ENCODE data around the gene DTX3. TPM values are rescaled to one million over a fixed set of nuclear protein-coding genes. Genes with fewer than 3 reads are reported as not detected.
"Not testable (repeated sequence)": the region's sequence is repeated elsewhere in the genome, so short reads cannot be mapped to it uniquely, and the experiment has no call there.

DTX3 gene
- total RNA-seq, 1 experiment from 2014 or later: 67.5 TPM

DNA sequence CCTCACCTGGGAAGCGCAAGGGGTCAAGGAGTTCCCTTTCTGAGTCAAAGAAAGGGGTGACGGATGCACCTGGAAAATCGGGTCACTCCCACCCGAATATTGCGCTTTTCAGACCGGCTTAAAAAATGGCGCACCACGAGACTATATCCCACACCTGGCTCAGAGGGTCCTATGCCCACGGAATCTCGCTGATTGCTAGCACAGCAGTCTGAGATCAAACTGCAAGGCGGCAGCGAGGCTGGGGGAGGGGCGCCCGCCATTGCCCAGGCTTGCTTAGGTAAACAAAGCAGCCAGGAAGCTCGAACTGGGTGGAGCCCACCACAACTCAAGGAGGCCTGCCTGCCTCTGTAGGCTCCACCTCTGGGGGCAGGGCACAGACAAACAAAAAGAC lies 42.0 kb downstream of the DTX3 start:
- not testable (repeated sequence) for H3K27me3 ChIP-seq (ENCODE audit: insufficient read depth, low read length); H2AFZ ChIP-seq (ENCODE audit: low read length); H4K20me1 ChIP-seq (ENCODE audit: control insufficient read depth, insufficient read depth, insufficient read length); H3K56ac ChIP-seq (ENCODE audit: insufficient read length, low read depth, low read length); H3K18ac ChIP-seq (ENCODE audit: insufficient read length, low read depth, low read length); H3K23ac ChIP-seq (ENCODE audit: insufficient read length, low read depth, low read length); H3K4me3 Mint-ChIP-seq; H3K79me1 ChIP-seq (ENCODE audit: insufficient read depth, low read depth, low read length, poor library complexity, severe bottlenecking); H2BK120ac ChIP-seq (ENCODE audit: low read depth, low read length, poor library complexity, severe bottlenecking); H3K27ac Mint-ChIP-seq; H3K23me2 ChIP-seq (ENCODE audit: insufficient read length, low read depth, low read length, poor library complexity, severe bottlenecking); H4K5ac ChIP-seq (ENCODE audit: insufficient read length, low read depth, low read length); H4K91ac ChIP-seq (ENCODE audit: insufficient read length, low read depth, low read length); H2BK5ac ChIP-seq (ENCODE audit: insufficient read length, low read length); DNase-seq; H3K36me3 Mint-ChIP-seq (ENCODE audit: insufficient read depth in 1 of 3, low read depth in 3 of 3); H2BK15ac ChIP-seq (ENCODE audit: low read depth, low read length); H3K27me3 Mint-ChIP-seq (ENCODE audit: low read depth); H3K4ac ChIP-seq (ENCODE audit: low read depth, low read length); H3K79me2 ChIP-seq (ENCODE audit: insufficient read depth, low read length); H3K9me3 ChIP-seq (ENCODE audit: control insufficient read depth, low read depth, low read length); H4K8ac ChIP-seq (replicated peaks; ENCODE audit: insufficient read length, low read depth, low read length); H3K4me2 ChIP-seq (ENCODE audit: insufficient read depth, insufficient read length, low read length); H3K14ac ChIP-seq (ENCODE audit: insufficient read depth, low read length); H3K4me1 ChIP-seq (ENCODE audit: insufficient read depth, low read length); H3K27ac ChIP-seq (ENCODE audit: insufficient read length, low read depth, low read length); H2AK5ac ChIP-seq (ENCODE audit: insufficient read length, low read length); H3K9ac ChIP-seq (ENCODE audit: extremely low read depth, insufficient read length, low read length); H3K4me1 Mint-ChIP-seq; H2BK20ac ChIP-seq (ENCODE audit: low read depth, low read length, poor library complexity, severe bottlenecking); H2BK12ac ChIP-seq (ENCODE audit: insufficient read length, low read depth, low read length); H3T11ph ChIP-seq (ENCODE audit: low read length)
- peaks cover 36 to 38% of the 10 kb centered on the region in 2 experiments for H3K9me3 Mint-ChIP-seq
- WGBS (ENCODE audit: extremely low coverage, insufficient read length, low lambda C conversion rate): no CpG with 5 or more reads among the region's 15 CpGs
